HepG2 (cell line): ENCODE results near the gene LAG3.

Source experiments
- FOXO4 ChIP-seq: sonication (generic); formaldehyde crosslinking; conservative IDR thresholded peaks from 2 replicates; pipeline ENCODE4 v1.8.1; 2023; ENCODE audit warnings: missing genetic modification reagents
- MEIS2 ChIP-seq: sonication (generic); formaldehyde crosslinking; IDR thresholded peaks from 2 replicates; pipeline ENCODE4 v1.9.0; 2021; ENCODE audit warnings: mild to moderate bottlenecking, missing genetic modification reagents
- POLR2AphosphoS5 ChIP-seq: IDR thresholded peaks from 2 replicates; pipeline ENCODE4 v1.6.1; 2012; ENCODE audit warnings: low read depth, low read length
- YY1 ChIP-seq: IDR thresholded peaks from 2 replicates; pipeline ENCODE4 v1.6.1; 2011; ENCODE audit warnings: low read length, low read depth, moderate library complexity, mild to moderate bottlenecking; ENCODE audit not compliant: insufficient read depth, insufficient replicate concordance
- ZNF260 ChIP-seq: sonication (generic); formaldehyde crosslinking; IDR thresholded peaks from 2 replicates; pipeline ENCODE4 v1.4.0; 2020; ENCODE audit warnings: missing genetic modification reagents, low read depth, mild to moderate bottlenecking, borderline replicate concordance

- TF ChIP-seq ZNF260 (CRISPR knock-in tag), result no peak
- TF ChIP-seq MEIS2 (CRISPR knock-in tag), result no peak
- no peak for TF ChIP-seq FOXO4
- TF ChIP-seq YY1, result no peak
- no peak for TF ChIP-seq POLR2AphosphoS5
These were observed 34.9 kb downstream of the LAG3 start for GRCh38 chr12:6807170-6807569.
